GM21619 (cell line): Measurements from ENCODE around the gene FBXO34.
"Not testable (repeated sequence)": the region's sequence is repeated elsewhere in the genome, so short reads cannot be mapped to it uniquely, and the experiment has no call there.

Experiments used
- ATAC-seq: cut with Tn5 transposase; IDR thresholded peaks from one replicate; pipeline ENCODE4 v1.9.1; 2021; ENCODE audit not compliant: unreplicated experiment

The FBXO34 gene

DNA sequence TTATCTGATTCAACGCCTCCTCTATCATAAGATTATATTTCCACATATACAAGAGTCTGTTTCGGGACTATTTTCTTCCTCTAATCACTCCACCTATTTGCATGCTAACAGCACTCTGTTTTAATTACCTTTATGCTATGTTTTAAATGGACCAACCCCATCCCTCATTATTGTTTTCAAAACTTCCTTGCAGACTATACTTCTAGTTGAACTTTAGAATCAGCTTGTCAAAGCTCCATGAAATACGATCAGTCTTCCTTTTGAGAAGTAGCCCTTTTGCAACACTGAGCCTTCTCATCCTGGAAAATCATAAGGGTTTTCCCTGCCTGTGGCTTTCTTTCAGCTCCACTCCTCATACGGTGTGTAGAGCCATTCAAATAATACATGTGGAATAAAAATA is 103.5 kb downstream of the FBXO34 start:
- ATAC-seq: no peak

- ATAC-seq: no peak
Observed at GRCh38 chr14:55377236-55377635, 106.0 kb downstream of the FBXO34 start.

- no peak for ATAC-seq
Observed at GRCh38 chr14:55381040-55381439, 109.8 kb downstream of the FBXO34 start.

DNA sequence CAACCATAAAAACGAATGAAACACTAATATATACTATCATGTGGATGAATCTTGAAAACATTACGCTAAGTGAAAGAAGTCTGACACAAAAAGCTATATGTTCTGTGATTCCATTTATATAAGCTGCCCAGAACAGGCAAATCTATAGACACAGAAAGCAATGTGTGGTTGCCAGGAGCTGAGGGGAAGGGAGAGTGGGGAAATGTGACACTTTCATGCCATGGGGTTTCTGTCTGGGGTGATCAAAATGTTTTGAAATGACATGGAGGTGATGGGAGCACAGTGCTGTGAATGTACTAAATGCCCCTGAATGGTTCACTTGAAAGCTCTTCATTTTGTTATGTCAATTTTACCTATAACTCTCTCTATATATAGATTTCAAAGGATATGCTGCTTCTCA is 110.3 kb downstream of the FBXO34 start:
- ATAC-seq: no peak

DNA sequence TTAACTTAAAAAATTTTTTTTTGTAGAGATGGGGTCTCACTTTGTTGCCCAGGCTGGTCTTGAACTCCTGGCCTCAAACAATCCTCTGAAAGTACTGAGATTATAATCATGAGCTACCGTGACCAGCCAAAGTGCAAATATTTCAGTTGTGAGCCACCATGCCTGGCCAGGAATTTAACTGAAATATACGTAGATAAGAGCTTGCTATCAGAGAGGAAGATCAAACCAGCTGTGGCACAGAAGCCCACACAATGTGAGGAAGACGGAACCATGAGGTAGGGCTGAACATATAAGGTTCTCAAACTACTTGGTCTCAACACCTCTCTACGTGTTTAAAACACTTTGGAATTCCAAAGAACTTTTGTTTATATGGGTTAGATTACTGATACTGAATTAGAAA is 111.3 kb downstream of the FBXO34 start:
- ATAC-seq: no peak

DNA sequence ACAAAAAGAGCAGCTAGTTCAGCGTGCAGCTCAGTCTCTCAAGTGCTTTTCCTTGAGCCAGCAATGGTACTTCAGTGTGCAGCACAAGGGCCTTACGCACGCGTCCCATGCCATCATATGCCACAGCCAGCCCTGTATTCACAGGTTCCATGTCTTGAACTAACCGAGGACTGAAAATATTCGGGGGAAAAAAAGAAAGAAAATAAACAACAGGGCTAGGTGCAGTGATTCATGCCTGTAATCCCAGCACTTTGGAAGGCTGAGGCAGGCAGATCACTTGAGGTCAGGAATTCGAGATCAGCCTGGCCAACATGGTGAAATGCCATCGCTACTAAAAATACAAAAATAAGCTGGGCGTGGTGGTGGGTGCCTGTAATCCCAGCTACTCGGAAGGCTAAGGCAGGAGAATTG is 111.8 kb downstream of the FBXO34 start:
- not testable (repeated sequence) for ATAC-seq

DNA sequence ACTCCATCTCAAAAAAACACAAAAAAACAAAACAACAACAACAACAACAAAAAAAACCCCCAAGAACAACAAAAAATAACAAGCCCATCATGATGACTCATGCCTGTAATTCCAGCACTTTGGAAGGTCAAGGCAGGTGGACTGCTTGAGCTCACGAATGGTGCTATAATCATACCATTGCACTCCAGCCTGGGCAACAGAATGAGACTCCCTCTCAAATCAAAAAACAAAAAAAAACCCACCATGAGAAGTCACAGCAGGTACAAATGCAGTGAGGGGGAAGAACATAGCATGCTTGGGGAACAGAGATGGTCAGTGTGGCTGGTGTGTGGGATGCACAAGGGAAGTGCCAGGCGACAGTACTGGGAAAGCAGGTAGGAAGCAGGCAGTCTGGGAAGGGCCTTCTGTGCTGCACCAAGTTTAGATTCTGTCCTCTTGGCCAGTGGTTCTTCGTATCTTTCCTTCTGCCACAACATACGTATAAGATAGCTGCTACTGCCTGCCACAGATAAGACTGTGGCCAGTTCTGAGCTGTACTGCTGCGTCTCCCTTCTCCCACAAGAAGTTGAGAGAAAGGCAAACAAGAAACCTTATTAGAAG is 112.4 kb downstream of the FBXO34 start:
- no peak for ATAC-seq

- ATAC-seq: no peak
Observed at GRCh38 chr14:55384536-55384935, 113.3 kb downstream of the FBXO34 start.

DNA sequence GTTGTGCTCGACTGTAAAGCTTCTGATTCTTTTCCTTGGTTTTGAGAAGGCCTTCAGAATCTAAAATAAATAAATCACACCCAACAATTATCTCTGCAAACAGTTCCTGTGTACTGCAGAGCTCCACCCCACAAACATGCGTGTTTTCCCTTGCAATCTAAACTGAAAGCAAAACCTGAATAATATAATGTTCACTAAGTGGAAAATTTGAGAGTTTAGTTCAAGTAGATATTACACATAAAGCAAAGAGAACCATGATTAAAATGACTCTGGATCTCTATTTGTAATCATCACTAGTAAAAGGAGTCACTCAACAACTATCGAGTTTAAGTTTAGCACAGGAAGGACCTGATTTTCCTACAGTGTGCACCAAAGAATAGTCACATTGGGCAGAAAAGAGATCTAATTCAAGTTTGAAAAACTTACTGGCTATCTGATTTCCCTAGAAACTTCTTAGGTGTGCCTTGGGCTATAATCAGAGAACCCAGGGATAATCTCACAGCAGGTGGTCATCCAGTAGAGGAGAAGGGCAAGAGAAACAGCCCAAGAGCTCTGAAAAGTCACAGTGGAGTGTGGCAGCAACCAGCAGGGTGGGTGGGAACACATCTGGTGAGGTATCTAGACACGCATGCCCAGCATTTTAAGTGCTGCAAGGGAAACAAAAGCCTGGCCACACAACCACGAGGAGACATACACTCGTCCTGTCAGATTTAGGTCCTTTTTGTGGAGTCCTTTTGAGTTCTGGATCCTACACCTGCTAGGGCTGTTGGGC is 115.0 kb downstream of the FBXO34 start:
- ATAC-seq: no peak

DNA sequence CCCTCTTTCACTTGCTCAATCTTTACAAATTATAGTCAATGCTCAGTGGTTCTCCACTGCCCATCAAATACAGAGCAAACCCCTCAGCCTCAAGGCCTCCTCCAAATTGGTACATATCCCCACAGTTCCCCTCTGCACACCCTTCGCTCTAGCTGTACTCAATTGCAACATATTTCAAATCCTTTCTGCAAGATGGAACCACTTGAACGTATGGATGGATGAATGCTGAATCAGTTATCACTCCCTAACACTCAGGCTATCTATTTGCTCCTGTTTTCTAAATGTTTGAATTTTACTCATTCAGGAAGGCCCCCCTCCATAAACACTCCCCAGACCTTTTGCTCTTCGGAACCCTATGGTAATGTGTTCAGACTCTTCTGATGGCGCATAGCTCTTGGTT is 115.9 kb downstream of the FBXO34 start:
- no peak for ATAC-seq

DNA sequence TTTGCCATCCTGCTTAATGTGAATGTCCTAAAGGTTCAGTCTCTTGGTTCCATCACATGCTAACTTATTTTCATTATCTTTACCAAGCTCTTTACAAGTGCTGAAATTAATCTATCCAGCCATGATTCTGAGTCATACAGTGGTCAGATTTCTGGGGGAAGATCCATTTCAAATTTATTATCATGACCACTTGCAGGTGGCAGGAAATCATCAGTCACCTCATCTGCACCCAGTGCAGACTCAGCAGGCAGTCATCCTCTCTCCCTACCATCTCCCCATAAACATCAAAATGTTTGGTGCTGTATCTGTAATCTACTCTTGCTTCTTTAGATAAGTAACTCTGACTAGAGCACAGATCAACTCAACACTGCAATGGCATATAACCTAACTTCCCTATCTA is 116.9 kb downstream of the FBXO34 start:
- ATAC-seq: no peak

DNA sequence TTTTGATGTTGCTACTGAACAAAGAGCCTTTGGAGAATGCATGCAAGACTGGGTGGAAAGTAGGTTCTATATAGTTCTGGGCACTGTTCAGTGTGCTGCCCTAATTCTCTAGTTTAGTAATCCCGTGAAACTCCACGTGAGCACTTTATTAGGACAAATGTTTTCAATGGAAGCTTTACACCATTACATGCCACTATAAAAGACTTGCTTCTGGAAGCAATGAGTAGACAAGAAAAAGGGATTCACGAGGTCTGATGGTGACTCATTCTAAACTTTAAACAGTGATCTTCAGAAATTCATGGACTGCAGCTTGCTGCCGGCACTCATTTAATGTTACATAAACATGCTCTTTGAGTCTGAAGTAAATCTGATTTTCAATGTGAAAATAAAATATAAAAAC is 118.1 kb downstream of the FBXO34 start:
- no peak for ATAC-seq

- ATAC-seq: no peak
Observed at GRCh38 chr14:55398679-55399078, 127.5 kb downstream of the FBXO34 start.

DNA sequence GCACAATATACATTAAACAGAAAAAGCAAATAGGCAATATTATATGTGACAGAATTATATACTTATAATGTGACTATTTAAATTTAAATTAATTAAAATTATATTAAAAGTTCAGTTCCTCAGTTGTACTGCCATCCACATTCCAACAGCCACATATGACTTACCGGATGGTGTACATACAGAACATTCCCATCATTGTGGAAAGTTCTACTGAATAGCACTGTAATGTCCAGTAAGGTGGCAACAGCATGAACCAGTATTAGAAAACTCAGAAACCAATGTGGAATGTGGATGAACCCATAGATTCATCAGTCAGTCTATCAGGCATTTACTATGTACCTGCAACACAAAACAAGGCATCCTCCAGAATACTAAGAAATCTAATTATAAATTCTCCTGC is 128.0 kb downstream of the FBXO34 start:
- ATAC-seq: no peak

DNA sequence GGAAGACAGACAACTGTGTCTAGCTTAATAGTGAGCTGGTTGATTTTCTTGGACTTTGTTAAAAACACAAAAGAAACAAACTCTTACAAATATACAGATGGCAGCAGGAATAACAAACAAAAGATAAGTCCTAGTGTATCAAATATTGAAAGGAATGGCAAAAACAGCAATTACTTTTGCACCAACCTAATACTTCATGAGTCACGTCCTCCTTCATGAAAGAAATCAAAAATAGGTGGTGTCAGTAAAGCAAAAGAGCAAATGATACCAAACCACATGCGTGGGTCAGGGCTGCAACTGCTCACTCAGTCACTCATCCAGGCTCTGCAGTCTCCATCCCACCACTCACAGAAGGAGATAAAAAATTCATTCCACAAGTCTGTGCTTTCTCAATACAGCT is 128.6 kb downstream of the FBXO34 start:
- ATAC-seq: no peak

- ATAC-seq: no peak
Observed at GRCh38 chr14:55401751-55402150, 130.5 kb downstream of the FBXO34 start.
